H9 (cell line): ENCODE results near the gene GGT1. TPM values are rescaled to one million over a fixed set of nuclear protein-coding genes. Genes with fewer than 3 reads are reported as not detected.

Source experiments
- DNase-seq: peaks from one replicate; pipeline ENCODE4 v3.0.0-alpha.2; 2017
- H2AFZ ChIP-seq: one replicate; pipeline ENCODE4 v1.6.1; 2013; ENCODE audit warnings: mild to moderate bottlenecking, low read length, control low read depth, moderate library complexity
- H2AK5ac ChIP-seq: 2 replicates; pipeline ENCODE4 v1.6.1; 2013; ENCODE audit warnings: low read length, control low read depth, mixed read lengths; ENCODE audit not compliant: insufficient read length
- H2BK120ac ChIP-seq: one replicate; pipeline ENCODE4 v1.6.1; 2013; ENCODE audit warnings: low read depth, mild to moderate bottlenecking, low read length, control low read depth, inconsistent platforms; ENCODE audit not compliant: poor library complexity, severe bottlenecking
- H2BK12ac ChIP-seq: 2 replicates; pipeline ENCODE4 v1.6.1; 2013; ENCODE audit warnings: low read length, control low read depth, mixed read lengths, low read depth; ENCODE audit not compliant: insufficient read length
- H2BK15ac ChIP-seq: 2 replicates; pipeline ENCODE4 v1.6.1; 2013; ENCODE audit warnings: low read depth, low read length, control low read depth
- H2BK20ac ChIP-seq: one replicate; pipeline ENCODE4 v1.6.1; 2013; ENCODE audit warnings: low read depth, mild to moderate bottlenecking, low read length, control low read depth, inconsistent platforms; ENCODE audit not compliant: poor library complexity, severe bottlenecking
- H2BK5ac ChIP-seq: 2 replicates; pipeline ENCODE4 v1.6.1; 2013; ENCODE audit warnings: low read length, control low read depth, mixed read lengths; ENCODE audit not compliant: insufficient read length
- H3K14ac ChIP-seq: 2 replicates; pipeline ENCODE4 v1.6.1; 2013; ENCODE audit warnings: low read length, control low read depth; ENCODE audit not compliant: insufficient read depth
- H3K18ac ChIP-seq: 2 replicates; pipeline ENCODE4 v1.6.1; 2013; ENCODE audit warnings: low read depth, mild to moderate bottlenecking, mixed read lengths, low read length, control low read depth; ENCODE audit not compliant: insufficient read length
- H3K23ac ChIP-seq: 2 replicates; pipeline ENCODE4 v1.6.1; 2013; ENCODE audit warnings: low read length, control low read depth, mixed read lengths, low read depth; ENCODE audit not compliant: insufficient read length
- H3K23me2 ChIP-seq: 2 replicates; pipeline ENCODE4 v1.6.1; 2013; ENCODE audit warnings: low read depth, mild to moderate bottlenecking, mixed read lengths, low read length, control low read depth; ENCODE audit not compliant: insufficient read length, poor library complexity, severe bottlenecking
- H3K27ac ChIP-seq: 2 replicates; pipeline ENCODE4 v1.5.1; 2013; ENCODE audit warnings: low read length, control low read depth, mixed read lengths, low read depth; ENCODE audit not compliant: insufficient read length
- H3K27me3 ChIP-seq: 2 replicates; pipeline ENCODE4 v1.6.1; 2013; ENCODE audit warnings: low read length, control low read depth, inconsistent platforms; ENCODE audit not compliant: insufficient read depth
- H3K4ac ChIP-seq: 2 replicates; pipeline ENCODE4 v1.6.1; 2013; ENCODE audit warnings: low read depth, mild to moderate bottlenecking, control low read depth, inconsistent platforms, low read length, moderate library complexity
- H3K4me1 ChIP-seq: 2 replicates; pipeline ENCODE4 v1.6.1; 2013; ENCODE audit warnings: low read length, control low read depth, inconsistent platforms; ENCODE audit not compliant: insufficient read depth
- H3K4me2 ChIP-seq: 2 replicates; pipeline ENCODE4 v1.6.1; 2013; ENCODE audit warnings: low read length, control low read depth, mixed read lengths; ENCODE audit not compliant: insufficient read length, insufficient read depth
- H3K56ac ChIP-seq: 2 replicates; pipeline ENCODE4 v1.6.1; 2013; ENCODE audit warnings: low read depth, mild to moderate bottlenecking, mixed read lengths, low read length, control low read depth; ENCODE audit not compliant: insufficient read length
- H3K79me1 ChIP-seq: 2 replicates; pipeline ENCODE4 v1.6.1; 2013; ENCODE audit warnings: low read depth, mild to moderate bottlenecking, moderate library complexity, low read length, control low read depth, inconsistent platforms; ENCODE audit not compliant: insufficient read depth, poor library complexity, severe bottlenecking
- H3K79me2 ChIP-seq: 2 replicates; pipeline ENCODE4 v1.6.1; 2013; ENCODE audit warnings: low read length, control low read depth, inconsistent platforms; ENCODE audit not compliant: insufficient read depth
- H3K9ac ChIP-seq: 2 replicates; pipeline ENCODE4 v1.6.1; 2013; ENCODE audit warnings: low read length, control low read depth, mixed read lengths; ENCODE audit not compliant: insufficient read length; ENCODE audit errors: extremely low read depth
- H3K9me3 ChIP-seq: one replicate; pipeline ENCODE4 v1.6.1; 2013; ENCODE audit warnings: low read depth, low read length, inconsistent platforms; ENCODE audit not compliant: control insufficient read depth
- H3T11ph ChIP-seq: one replicate; pipeline ENCODE4 v1.6.1; 2013; ENCODE audit warnings: mild to moderate bottlenecking, low read length, control low read depth, inconsistent platforms
- H4K20me1 ChIP-seq: one replicate; pipeline ENCODE4 v1.6.1; 2013; ENCODE audit not compliant: control insufficient read depth, insufficient read length, insufficient read depth
- H4K5ac ChIP-seq: 2 replicates; pipeline ENCODE4 v1.6.1; 2013; ENCODE audit warnings: low read depth, mild to moderate bottlenecking, mixed read lengths, low read length, control low read depth; ENCODE audit not compliant: insufficient read length
- H4K8ac ChIP-seq: replicated peaks from 2 replicates; pipeline ENCODE4 v1.6.1; 2013; ENCODE audit warnings: low read length, control low read depth, mixed read lengths, low read depth; ENCODE audit not compliant: insufficient read length
- H4K91ac ChIP-seq: 2 replicates; pipeline ENCODE4 v1.6.1; 2013; ENCODE audit warnings: low read depth, mild to moderate bottlenecking, moderate library complexity, mixed read lengths, low read length, control low read depth; ENCODE audit not compliant: insufficient read length
- H3K27ac Mint-ChIP-seq, 3 experiments: 2 replicates in 2 of 3; 3 replicates in 1 of 3; pipeline ENCODE4 v1.8.0; 2020 to 2021; ENCODE audit warnings: mixed read lengths in 3 of 3, mild to moderate bottlenecking in 1 of 3, moderate library complexity in 1 of 3
- H3K27me3 Mint-ChIP-seq: 2 replicates; pipeline ENCODE4 v1.8.0; 2021; ENCODE audit warnings: low read depth, mild to moderate bottlenecking, moderate library complexity, mixed read lengths
- H3K36me3 Mint-ChIP-seq, 3 experiments: 2 replicates in 2 of 3; 3 replicates in 1 of 3; pipeline ENCODE4 v1.8.0; 2020 to 2021; ENCODE audit warnings: low read depth in 3 of 3, mixed read lengths in 3 of 3; ENCODE audit not compliant: insufficient read depth in 1 of 3
- H3K4me1 Mint-ChIP-seq, 2 experiments: 2 replicates each; pipeline ENCODE4 v1.8.0; 2020; ENCODE audit warnings: mixed read lengths in 2 of 2
- H3K4me3 Mint-ChIP-seq, 2 experiments: 2 replicates in 1 of 2; 3 replicates in 1 of 2; pipeline ENCODE4 v1.8.0; 2020 to 2021; ENCODE audit warnings: mild to moderate bottlenecking in 2 of 2, mixed read lengths in 2 of 2, moderate library complexity in 1 of 2
- H3K9me3 Mint-ChIP-seq, 2 experiments: 2 replicates in 1 of 2; 3 replicates in 1 of 2; pipeline ENCODE4 v1.8.0; 2020; ENCODE audit warnings: mild to moderate bottlenecking in 2 of 2, mixed read lengths in 2 of 2, moderate library complexity in 1 of 2
- CTCF ChIP-seq: fragments of 200-600 bp; sonication (generic); conservative IDR thresholded peaks from 3 replicates; pipeline ENCODE4 v1.8.0; 2021; ENCODE audit warnings: antibody characterized with exemption, mild to moderate bottlenecking
- whole genome bisulfite sequencing: extraction: QIAGEN DNeasy Blood & Tissue Kit; methylation state at CpG from one replicate; pipeline ENCODE4 v1.1.7; 2013; ENCODE audit warnings: missing lambda C conversion rate, low lambda C conversion rate, mixed read lengths; ENCODE audit not compliant: insufficient read length; ENCODE audit errors: extremely low coverage; 5-methylcytosine and 5-hydroxymethylcytosine counted together
- total RNA-seq: library from RNA; stranded (reverse); gene quantifications from 2 replicates; pipeline ENCODE4 v1.2.1, GENCODE V29; 2021

Gene GGT1
- total RNA-seq, 1 experiment from 2014 or later = 20.5 TPM

GRCh38 chr22:24566899-24567511 is 36.0 kb upstream of the GGT1 start:
- Histone ChIP-seq H3K27me3 (no peaks in the 10 kb centered on the region), H2BK15ac (no peak overlapping the region), H3K18ac (no peak overlapping the region), H3K56ac (no peak overlapping the region), H4K5ac (no peak overlapping the region), H3K79me1 (peaks cover 5% of the 10 kb centered on the region), H4K8ac (no peak overlapping the region), H3K9me3 (no peaks in the 10 kb centered on the region), H3K27ac (no peak overlapping the region), H2BK12ac (no peak overlapping the region), H3K4ac (no peak overlapping the region), H3K14ac (no peak overlapping the region; the same call in 1 of the 2 replicates), H3K79me2 (peaks cover 35% of the 10 kb centered on the region), H2BK5ac (no peak overlapping the region), H2BK120ac (no peak overlapping the region), H2AFZ (no peak overlapping the region), H3K4me1 (no peaks in the 10 kb centered on the region), H2AK5ac (no peak overlapping the region), H3K23ac (no peak overlapping the region), H3K9ac (no peak overlapping the region), H3T11ph (no peak overlapping the region), H3K4me2 (no peak overlapping the region), H4K20me1 (no peaks in the 10 kb centered on the region), H3K23me2 (no peaks in the 10 kb centered on the region), H2BK20ac (no peak overlapping the region), H4K91ac (no peak overlapping the region)
- Mint-ChIP-seq H3K36me3 (peaks cover 37 to 73% (median 57%) of the 10 kb centered on the region in 3 experiments), H3K4me3 (no peak overlapping the region), H3K27me3 (no peaks in the 10 kb centered on the region), H3K4me1 (no peaks in the 10 kb centered on the region), H3K27ac (peak overlapping the region in 1 of 3 experiments; percentile 48; a peak in 4 of 7 replicates), H3K9me3 (no peaks in the 10 kb centered on the region)
- DNase-seq = no peak
- no CpG with 5 or more reads among the region's 8 CpGs for WGBS
- no peak for TF ChIP-seq CTCF
